Fibroblast of the aortic adventitia (primary cell): ENCODE results near the gene EPHA2. TPM values are rescaled to one million over a fixed set of nuclear protein-coding genes. Genes with fewer than 3 reads are reported as not detected.

Experiments
- DNase-seq: peaks from one replicate; pipeline ENCODE4 v3.0.0-alpha.2; 2010; ENCODE audit warnings: low read depth
- H3K4me3 ChIP-seq: 2 replicates; pipeline ENCODE4 v1.5.1; 2011; ENCODE audit warnings: low read depth, mild to moderate bottlenecking, control low read depth, low read length, moderate library complexity
- total RNA-seq: library from RNA; depleted of rRNA; stranded (reverse); fragments of >200 nt; gene quantifications from 2 replicates; pipeline ENCODE4 v1.2.3, GENCODE V29; 2012; ENCODE audit warnings: low replicate concordance
- TF ChIP-seq, protein P1 (sequence below): IDR thresholded peaks from 2 replicates; pipeline ENCODE4 v1.5.1; 2011; ENCODE audit warnings: mild to moderate bottlenecking, low read length, control low read depth, inconsistent platforms; ENCODE audit not compliant: insufficient read depth

The EPHA2 gene
- total RNA-seq, 1 donor: 7.9 TPM

DNA sequence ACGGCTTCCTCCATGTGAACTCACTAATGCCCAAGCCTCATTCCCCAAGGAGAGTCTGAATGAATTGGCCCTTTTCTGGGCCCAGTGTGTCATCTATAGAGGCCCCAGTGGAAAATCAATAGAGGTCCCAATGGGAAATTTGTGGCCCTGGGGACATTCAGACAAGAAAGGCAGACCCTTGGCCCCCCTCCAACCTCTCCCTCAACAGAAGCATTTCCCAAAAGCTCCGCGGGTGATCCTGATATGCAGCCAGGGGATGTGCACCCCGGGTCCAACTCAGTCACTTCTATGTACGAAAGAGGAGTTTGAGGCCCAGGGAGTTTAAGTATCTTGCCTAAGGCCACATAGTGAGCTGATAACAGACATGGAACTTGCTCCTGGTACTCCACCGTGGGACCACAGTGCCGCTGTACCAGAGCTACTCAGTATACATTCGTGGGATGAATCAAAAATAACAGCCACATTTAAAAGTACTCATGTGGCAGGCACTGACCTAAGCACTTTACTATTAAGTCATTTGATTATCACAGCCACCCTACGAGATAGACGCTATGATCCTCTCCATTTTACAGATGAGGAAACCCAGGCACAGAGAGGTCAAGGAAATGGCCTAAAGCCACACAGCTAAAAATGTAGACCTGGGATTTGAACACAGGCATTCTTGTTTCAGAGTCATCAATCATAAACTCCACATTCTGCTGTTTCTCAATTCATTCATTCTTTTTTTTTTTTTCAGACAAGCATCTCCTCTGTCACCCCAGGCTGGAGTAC is 8.5 kb downstream of the EPHA2 start:
- DNase-seq: no peak
- TF ChIP-seq, protein P1, sequence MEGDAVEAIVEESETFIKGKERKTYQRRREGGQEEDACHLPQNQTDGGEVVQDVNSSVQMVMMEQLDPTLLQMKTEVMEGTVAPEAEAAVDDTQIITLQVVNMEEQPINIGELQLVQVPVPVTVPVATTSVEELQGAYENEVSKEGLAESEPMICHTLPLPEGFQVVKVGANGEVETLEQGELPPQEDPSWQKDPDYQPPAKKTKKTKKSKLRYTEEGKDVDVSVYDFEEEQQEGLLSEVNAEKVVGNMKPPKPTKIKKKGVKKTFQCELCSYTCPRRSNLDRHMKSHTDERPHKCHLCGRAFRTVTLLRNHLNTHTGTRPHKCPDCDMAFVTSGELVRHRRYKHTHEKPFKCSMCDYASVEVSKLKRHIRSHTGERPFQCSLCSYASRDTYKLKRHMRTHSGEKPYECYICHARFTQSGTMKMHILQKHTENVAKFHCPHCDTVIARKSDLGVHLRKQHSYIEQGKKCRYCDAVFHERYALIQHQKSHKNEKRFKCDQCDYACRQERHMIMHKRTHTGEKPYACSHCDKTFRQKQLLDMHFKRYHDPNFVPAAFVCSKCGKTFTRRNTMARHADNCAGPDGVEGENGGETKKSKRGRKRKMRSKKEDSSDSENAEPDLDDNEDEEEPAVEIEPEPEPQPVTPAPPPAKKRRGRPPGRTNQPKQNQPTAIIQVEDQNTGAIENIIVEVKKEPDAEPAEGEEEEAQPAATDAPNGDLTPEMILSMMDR: no peak
- no peak overlapping the region for H3K4me3 ChIP-seq

DNA sequence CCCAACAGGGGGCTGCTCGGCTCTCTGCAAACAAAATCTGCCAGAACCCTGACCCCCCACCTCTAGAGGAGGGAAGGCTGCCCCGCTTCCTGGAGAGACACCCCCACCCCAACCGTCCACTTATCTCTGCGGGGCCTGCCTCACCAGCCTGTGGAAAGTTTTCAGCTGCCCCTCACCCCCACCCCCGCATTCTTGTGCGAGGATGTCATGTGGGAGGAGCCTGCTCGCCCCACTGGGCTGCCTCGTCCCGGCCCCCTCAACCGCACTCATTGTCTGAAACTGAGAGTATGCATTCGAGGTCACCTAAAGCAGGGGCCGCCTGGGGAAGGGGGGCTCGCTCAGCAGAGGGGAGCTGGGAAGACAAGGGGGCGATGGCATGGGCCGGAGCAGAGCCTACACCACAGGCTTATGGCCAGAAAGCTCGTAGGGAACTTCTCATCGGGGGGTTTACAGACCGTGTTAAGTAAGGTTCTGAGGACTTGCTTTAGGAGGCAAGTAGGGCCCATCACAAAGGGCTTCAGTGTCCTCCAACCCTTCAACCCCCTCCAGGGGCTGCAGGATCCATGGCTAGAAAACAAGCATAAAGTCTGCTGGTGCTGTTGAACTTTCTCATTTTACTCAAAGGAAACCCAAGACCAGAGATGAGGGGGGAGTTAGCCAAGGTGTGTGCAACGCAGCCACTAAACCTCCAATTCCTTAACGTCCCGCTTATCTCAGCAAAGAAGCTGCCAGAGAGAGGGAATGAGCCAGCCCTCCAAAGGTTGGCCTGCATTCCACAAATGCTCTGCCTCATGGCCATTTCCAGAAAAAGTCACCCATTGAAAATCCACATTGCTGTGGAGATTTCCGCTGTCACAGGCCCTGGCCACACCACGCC is 9.4 kb downstream of the EPHA2 start:
- TF ChIP-seq, protein P1: peak; percentile 9
- DNase-seq: peak; percentile 82
- H3K4me3 ChIP-seq: peak overlapping the region; percentile 53

DNA sequence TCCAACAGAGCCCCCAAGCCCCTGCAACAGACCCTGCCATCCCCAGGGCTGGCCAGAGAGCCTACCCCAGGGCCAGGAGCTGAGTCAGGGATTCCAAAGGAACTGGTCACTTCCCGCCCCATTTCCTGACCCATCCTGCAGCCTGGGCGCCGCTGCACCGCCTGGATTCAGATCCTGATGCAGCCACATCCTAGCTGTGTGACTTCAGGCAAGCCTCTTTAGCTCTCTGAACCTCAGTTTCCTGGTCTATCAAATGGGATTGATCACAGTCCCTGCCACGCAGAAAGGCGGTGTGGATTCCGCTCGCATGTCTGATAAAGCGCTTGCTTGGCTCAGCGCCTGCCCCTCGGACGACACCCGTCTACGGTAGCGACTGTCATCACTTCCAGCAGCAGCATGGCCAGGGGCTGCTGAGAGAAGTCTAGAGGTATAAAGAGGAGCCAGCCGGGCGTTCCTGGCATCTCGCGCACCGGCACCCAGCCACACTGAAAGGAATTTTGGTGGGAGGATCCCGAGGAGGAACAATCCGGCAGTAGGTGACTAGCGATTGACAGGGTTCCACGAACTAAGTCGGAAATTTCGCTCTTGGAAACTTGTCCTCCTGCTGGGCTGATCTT is 10.1 kb downstream of the EPHA2 start:
- TF ChIP-seq, protein P1: no peak
- peak; percentile 87 for DNase-seq
- H3K4me3 ChIP-seq: peak overlapping the region; percentile 53

DNA sequence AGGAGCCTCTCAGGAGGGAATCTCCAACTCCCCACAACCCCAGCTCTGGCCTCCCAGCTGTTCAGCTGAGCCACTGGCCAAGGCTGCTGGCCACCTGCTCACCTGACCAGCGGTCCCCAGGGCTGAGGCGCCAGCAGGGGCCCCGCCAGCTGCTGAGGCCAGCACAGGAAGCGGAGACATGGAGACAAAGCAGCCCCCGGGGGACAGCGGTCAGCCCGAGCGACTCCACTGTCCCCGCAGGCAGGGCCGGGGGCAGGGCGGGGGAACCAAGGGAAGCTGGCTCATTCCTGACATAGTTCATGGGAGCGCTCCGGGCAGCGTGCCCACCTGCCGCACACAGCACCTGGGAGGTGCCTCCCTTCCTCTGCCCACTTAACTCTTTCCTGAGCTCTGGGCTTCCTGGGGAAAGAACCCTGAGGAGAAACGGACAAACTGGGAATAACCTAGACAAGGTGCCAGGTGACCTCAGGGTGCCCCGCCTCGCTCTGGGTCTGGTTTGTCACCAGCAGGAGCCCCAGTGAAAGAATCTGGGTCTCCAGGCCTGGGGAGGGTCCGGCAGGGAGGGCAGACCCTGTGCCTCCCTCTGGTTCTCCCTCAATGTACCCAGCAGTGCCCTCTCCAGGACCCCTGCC is 10.7 kb downstream of the EPHA2 start:
- DNase-seq: peak; percentile 62
- TF ChIP-seq, protein P1: no peak
- H3K4me3 ChIP-seq: peak overlapping the region; percentile 53

DNA sequence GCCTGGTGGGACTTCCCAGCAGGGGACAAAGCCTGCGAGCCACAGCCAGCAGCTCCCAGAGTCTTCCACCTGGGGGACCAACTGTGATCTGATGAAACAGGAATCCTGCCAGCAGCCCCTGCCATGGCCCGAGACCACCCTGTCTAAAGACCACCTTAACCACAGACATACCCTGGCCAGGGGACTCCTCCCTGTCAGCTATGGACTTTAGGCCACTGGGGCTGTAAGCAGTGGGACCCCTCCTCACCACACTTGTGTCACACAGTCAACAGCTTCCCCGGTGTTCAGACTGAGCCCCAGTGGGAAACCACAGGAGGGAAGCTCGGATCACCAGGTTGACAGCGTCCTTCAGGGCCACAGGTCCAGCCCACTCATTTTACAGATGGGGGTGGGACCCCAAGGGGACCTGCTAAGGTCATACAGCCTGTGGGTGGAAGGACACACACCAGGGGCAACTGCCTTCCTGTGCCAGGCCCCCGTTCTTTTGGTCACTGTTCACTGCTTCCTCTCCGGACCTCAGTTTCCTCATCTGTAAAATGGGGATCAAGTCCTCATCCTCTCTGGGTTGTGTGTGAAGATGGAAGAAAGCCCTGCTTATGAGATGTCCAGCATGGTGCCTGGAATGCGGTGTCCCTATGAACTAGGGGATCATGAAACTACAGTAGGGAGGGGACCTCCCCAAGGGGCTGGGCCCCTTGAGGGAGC is 11.4 kb downstream of the EPHA2 start:
- no peak overlapping the region for H3K4me3 ChIP-seq
- no peak for DNase-seq
- TF ChIP-seq, protein P1: no peak
